ENCODE data around the gene ANTXR2. TPM values are rescaled to one million over a fixed set of nuclear protein-coding genes. Genes with fewer than 3 reads are reported as not detected.

Gene ANTXR2
- total and polyA plus RNA-seq, 2 donors (not counting 3 experiments of a cell fraction or from before 2014, with no cell fraction given): 6.6 to 64.6 TPM

DNA sequence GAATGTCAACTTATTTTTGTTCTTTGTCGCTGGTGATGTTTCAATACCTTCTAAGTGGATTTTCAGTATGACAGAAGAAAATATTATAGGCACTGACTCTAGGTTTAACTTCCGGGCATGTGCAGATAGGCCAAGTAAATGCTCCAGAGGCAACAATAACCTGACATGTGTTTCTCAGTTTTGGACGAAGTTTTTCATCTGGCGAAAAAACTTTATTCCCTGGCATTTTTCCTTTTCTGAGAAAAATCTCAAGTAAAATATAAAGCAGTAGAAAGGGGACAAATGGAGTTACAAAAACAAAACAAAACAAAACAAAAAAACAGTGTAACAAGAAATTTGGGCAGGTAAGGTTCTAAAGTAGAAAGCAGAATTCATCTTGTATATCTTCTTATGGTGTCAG, 173.5 kb downstream of the ANTXR2 start:
- Histone ChIP-seq H3K36me3 (ENCODE audit: control insufficient read depth in 2 of 2, extremely low read depth in 1 of 2, insufficient read depth in 2 of 2, low read length in 2 of 2) (no peaks in the 10 kb centered on the region), H3K79me2 (ENCODE audit: control insufficient read depth, insufficient read depth, low read length) (no peaks in the 10 kb centered on the region), H3K4me2 (ENCODE audit: insufficient read depth, low read length) (no peak overlapping the region), H3K27me3 (ENCODE audit: control insufficient read depth in 2 of 2, insufficient read depth in 2 of 2, low read length in 2 of 2) (no peaks in the 10 kb centered on the region), H3K9me1 (replicated peaks; ENCODE audit: control insufficient read depth, extremely low read depth, insufficient read depth, low read length) (no peaks in the 10 kb centered on the region), H4K20me1 (replicated peaks; ENCODE audit: control insufficient read depth, extremely low read depth, insufficient read depth, low read length) (no peaks in the 10 kb centered on the region), H3K4me1 (ENCODE audit: control insufficient read depth, extremely low read depth, insufficient read depth, low read length) (no peaks in the 10 kb centered on the region), H3K9ac (replicated peaks; ENCODE audit: extremely low read depth, insufficient read depth, low read length) (no peak overlapping the region), H3K9me3 (replicated peaks; ENCODE audit: control insufficient read depth, insufficient read depth, low read length) (no peaks in the 10 kb centered on the region), H2AFZ (ENCODE audit: low read depth, low read length) (no peak overlapping the region), H3K27ac (ENCODE audit: insufficient read depth, low read depth, low read length) (no peak overlapping the region), H3K4me3 (replicated peaks in 1 of 3; ENCODE audit: insufficient read depth in 1 of 3, low read depth in 1 of 3, low read length in 3 of 3) (no peak overlapping the region)
- DNase-seq (ENCODE audit: low read depth, low spot score): no peak
- ChIA-PET POLR2A (no interaction called here), CTCF (interaction anchor here (1.1 kb wide), 1 partner anchor 18 kb away, joined by 3 read pairs; no protein-coding TSS in a partner anchor)
- intact Hi-C loops (cut with micrococcal nuclease) (no loop called here), dilution Hi-C loops (cut with MboI; ENCODE audit: extremely low pct_ligation_motif_present, low sequenced_read_pairs) (no loop called here)
- FAIRE-seq: no peak
- BruUV-seq (replicated peaks): no TSS peak
- TF ChIP-seq POLR2A (IDR thresholded peaks at IDR 0.05; ENCODE audit: low read depth, low read length) (no peak), JUN (IDR thresholded peaks at IDR 0.05; ENCODE audit: borderline replicate concordance, insufficient read depth, insufficient read length, low read depth) (no peak), GATA2 (IDR thresholded peaks at IDR 0.05; ENCODE audit: insufficient read depth, insufficient read length, low read depth, low read length) (no peak), MYC (IDR thresholded peaks at IDR 0.05; ENCODE audit: low read depth, low read length) (no peak), FOS (IDR thresholded peaks at IDR 0.05; ENCODE audit: borderline replicate concordance, insufficient read depth, low read length) (no peak), POLR2AphosphoS5 (IDR thresholded peaks at IDR 0.05; ENCODE audit: insufficient read depth, low read depth, low read length) (no peak), EZH2 (IDR thresholded peaks at IDR 0.05; ENCODE audit: borderline replicate concordance, low read depth, low read length, severe bottlenecking) (no peak)
- TF ChIP-seq, protein P1, sequence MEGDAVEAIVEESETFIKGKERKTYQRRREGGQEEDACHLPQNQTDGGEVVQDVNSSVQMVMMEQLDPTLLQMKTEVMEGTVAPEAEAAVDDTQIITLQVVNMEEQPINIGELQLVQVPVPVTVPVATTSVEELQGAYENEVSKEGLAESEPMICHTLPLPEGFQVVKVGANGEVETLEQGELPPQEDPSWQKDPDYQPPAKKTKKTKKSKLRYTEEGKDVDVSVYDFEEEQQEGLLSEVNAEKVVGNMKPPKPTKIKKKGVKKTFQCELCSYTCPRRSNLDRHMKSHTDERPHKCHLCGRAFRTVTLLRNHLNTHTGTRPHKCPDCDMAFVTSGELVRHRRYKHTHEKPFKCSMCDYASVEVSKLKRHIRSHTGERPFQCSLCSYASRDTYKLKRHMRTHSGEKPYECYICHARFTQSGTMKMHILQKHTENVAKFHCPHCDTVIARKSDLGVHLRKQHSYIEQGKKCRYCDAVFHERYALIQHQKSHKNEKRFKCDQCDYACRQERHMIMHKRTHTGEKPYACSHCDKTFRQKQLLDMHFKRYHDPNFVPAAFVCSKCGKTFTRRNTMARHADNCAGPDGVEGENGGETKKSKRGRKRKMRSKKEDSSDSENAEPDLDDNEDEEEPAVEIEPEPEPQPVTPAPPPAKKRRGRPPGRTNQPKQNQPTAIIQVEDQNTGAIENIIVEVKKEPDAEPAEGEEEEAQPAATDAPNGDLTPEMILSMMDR (IDR thresholded peaks at IDR 0.05; ENCODE audit: extremely low read depth in 1 of 2, insufficient read depth in 1 of 2, low read depth in 1 of 2, low read length in 2 of 2): no peak
- TF ChIP-seq, protein P2, sequence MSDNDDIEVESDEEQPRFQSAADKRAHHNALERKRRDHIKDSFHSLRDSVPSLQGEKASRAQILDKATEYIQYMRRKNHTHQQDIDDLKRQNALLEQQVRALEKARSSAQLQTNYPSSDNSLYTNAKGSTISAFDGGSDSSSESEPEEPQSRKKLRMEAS (IDR thresholded peaks at IDR 0.05; ENCODE audit: insufficient read depth, insufficient read length): no peak

All from endothelial cell of umbilical vein (primary cell).